ENCODE results near the gene HOXA6.
A peak's percentile ranks its signal among the peaks of the same experiment; 100 is the strongest.

HOXA6 gene

DNA sequence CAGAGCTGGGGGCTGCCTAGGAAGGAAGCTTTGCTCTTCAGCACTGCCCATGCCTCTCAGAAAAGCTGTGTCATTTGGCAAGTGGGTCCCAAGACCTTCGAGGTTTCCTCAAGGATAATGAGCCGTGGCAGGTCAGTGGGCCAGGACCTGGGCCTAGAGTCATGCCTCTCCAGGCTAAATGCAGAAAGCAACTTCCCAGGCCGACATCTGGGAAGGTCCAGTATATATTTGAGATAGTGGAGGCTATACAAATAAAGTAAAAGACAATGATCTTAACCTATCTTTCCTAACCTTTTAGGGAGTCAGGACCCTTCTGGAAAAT is 28.9 kb upstream of the HOXA6 start:
- H3K36me3 ChIP-seq (ENCODE audit: insufficient read depth, low read length), result peaks cover 13% of the 10 kb centered on the region
- no peaks in the 10 kb centered on the region for H3K27me3 ChIP-seq (ENCODE audit: control insufficient read depth, insufficient read depth, low read length)
- H3K4me1 ChIP-seq (ENCODE audit: control insufficient read depth, insufficient read depth, low read length), result peaks cover 64% of the 10 kb centered on the region
- peak overlapping the region; percentile 97 for H3K9ac ChIP-seq (ENCODE audit: low read depth, low read length)
- H3K9me3 ChIP-seq (replicated peaks; ENCODE audit: low read length), result no peaks in the 10 kb centered on the region
- H3K4me2 ChIP-seq (ENCODE audit: low read length), result peak overlapping the region; percentile 98
- peak overlapping the region; percentile 88 for H3K4me3 ChIP-seq (ENCODE audit: low read length)

DNA sequence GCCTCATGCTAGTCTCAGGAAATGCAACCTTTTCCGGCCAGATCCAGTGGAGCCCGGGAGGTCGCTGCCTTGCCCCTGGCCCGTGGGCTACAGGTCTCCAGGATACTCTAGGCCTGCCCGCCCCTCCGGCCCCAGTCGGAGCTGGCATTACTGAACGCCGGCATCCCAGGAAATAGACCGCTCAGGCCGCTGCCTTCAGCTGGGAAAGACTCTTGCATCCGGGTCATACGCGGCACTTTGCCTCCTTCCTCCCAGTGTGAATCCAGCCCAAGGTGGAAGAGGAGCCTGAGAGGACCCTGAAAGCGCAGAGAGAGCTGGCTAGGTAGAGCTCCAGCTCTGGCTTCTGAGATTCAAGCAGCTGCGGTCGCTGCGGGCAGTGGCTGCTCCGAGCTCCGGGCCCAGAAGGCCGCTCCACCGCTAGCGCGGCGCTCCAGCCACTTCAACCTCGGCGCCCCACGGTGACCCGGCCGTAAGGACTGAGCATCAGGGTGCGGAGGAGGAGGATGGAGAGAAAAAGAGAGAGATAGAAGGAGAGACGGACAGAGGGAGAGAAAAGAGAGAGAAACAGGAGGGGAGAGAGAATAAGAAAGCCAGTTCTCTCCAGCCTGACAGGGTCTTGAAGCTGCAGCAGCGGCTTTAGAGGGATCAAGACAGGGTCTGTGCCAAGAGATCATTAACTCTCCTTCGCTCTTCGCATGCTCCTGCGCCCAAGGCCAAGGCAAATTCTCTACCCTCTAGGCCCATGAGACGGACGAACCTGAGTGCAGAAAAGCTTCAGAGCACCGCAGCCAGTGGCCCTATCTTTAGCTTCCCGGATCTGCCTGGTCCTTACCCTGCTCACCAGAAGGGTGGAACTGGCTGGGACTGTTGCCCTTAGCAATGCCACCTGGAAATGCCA is 28.3 kb upstream of the HOXA6 start:
- H3K9ac ChIP-seq (ENCODE audit: low read depth, low read length), result peak overlapping the region; percentile 97
- peak overlapping the region; percentile 98 for H3K4me2 ChIP-seq (ENCODE audit: low read length)
- H3K4me3 ChIP-seq (ENCODE audit: low read length), result peak overlapping the region; percentile 88
- peaks cover 19% of the 10 kb centered on the region for H3K36me3 ChIP-seq (ENCODE audit: insufficient read depth, low read length)
- H3K9me3 ChIP-seq (replicated peaks; ENCODE audit: low read length), result no peaks in the 10 kb centered on the region
- peaks cover 58% of the 10 kb centered on the region for H3K4me1 ChIP-seq (ENCODE audit: control insufficient read depth, insufficient read depth, low read length)
- H3K27me3 ChIP-seq (ENCODE audit: control insufficient read depth, insufficient read depth, low read length), result no peaks in the 10 kb centered on the region

DNA sequence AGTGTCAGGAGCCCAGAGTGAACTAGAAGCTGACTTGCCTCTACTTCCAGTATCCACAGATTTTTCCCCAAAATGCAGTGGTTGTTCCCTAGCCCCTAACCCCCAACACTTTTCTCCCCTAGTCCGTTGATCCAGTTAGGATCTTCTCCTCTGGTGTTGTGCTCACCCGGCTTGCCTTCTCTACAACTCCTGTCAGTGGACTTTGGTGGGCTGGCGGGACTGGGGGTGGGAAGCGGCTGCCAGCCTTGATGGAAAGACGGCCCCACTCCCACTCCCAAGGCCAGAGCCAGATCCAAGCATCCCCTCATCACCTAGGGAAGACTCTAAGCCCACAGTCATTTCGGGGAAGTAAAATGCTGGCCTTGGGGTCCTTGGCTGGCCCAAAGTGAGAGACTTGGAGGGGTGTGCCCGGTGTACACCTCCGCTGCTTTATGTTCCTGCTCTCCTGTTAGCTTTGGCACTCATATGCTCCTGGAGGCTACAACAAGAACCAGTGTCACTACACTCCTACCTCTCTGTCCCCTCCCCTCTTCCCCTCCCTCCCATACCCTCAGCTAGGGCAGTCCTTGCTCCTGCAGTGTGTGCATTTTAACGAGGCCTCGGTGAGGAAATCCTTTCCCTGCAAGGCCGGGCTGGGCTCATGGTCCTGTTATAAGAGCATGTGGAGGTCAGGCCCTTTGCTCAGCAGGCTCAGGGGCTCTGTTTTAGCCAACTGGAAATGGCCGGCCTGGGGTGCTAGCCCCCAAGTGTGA is 27.5 kb upstream of the HOXA6 start:
- H3K4me2 ChIP-seq (ENCODE audit: low read length), result peak overlapping the region; percentile 98
- no peaks in the 10 kb centered on the region for H3K27me3 ChIP-seq (ENCODE audit: control insufficient read depth, insufficient read depth, low read length)
- no peaks in the 10 kb centered on the region for H3K9me3 ChIP-seq (replicated peaks; ENCODE audit: low read length)
- peak overlapping the region; percentile 97 for H3K9ac ChIP-seq (ENCODE audit: low read depth, low read length)
- H3K36me3 ChIP-seq (ENCODE audit: insufficient read depth, low read length), result peaks cover 19% of the 10 kb centered on the region
- peaks cover 50% of the 10 kb centered on the region for H3K4me1 ChIP-seq (ENCODE audit: control insufficient read depth, insufficient read depth, low read length)
- peak overlapping the region; percentile 88 for H3K4me3 ChIP-seq (ENCODE audit: low read length)

DNA sequence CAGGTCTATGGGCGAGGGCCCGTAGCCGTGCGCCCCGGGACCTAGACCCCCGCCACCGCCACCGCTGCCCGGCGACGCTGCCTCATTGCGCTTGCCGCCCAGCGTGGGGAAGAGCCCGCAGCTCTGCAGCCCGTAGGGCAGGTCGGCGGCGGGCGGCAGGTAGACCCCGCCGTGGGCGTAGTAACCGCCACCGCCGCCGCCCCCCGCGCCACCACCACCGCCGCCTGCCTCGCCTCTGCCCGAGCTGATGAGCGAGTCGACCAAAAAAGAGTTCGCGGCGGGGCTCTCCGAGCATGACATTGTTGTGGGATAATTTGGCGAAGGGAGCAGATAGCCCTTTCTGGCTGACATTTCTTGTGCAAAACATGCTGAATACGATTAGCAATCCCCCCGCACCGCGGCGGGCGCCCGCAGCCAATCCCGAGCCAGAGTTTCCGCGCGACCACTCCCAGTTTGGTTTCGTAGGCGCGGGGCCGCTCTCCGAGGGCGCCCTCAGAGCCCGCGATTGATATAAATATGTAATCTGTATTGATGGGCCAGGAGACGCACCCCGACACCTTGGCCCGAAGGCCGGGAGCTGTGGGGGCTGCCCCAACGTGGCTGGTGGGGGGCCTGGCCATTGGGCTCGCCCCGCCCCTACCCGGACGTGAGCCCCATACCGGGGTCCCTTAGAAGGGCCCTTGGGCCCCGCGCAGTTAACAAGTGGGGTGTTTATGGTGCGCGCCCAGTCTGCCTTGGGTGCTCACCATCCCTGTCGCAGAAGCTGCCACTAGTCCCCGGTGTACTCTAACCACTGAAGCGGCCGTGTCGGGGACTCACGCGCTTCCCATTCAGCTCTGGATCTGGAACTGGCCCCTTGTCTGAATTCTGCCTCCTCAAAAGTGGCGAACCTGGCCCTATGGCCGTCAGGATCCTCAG is 26.6 kb upstream of the HOXA6 start, which contains the start of gene HOXA10:
Gene HOXA10 (minus strand): TSS at position 365 of the 918 bp plus-strand sequence. CDS start 14 bp downstream, at position 351.
- Histone ChIP-seq H3K9me3 (replicated peaks; ENCODE audit: low read length) (no peaks in the 10 kb centered on the region), H3K4me1 (ENCODE audit: control insufficient read depth, insufficient read depth, low read length) (peaks cover 48% of the 10 kb centered on the region), H3K4me3 (ENCODE audit: low read length) (peak within 1 kb of the TSS; percentile 88), H3K27me3 (ENCODE audit: control insufficient read depth, insufficient read depth, low read length) (no peaks in the 10 kb centered on the region), H3K36me3 (ENCODE audit: insufficient read depth, low read length) (peaks cover 19% of the 10 kb centered on the region), H3K9ac (ENCODE audit: low read depth, low read length) (peak within 1 kb of the TSS; percentile 97), H3K4me2 (ENCODE audit: low read length) (peak within 1 kb of the TSS; percentile 98)

DNA sequence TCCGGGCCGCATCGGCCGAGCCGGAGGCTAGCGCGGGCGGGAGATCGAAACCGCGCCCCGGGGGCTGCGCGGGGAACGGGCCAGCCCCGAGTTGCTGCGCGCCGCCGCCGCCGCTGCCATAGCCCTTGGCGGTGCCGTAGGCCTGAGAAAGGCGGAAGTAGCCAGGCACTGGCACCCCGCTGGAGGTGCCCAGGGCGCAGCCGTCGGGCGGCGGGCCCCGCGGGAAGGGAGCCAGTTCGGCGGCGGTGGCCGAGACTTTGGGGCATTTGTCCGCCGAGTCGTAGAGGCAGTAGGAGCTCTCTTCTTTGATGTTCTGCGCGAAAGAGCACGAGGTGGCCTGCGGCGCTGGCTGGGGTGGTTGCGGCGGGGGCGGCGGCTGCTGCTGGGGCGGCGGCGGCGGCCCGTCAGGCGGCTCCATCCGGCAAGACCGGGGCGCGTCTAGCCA is 26.0 kb upstream of the HOXA6 start:
- Histone ChIP-seq H3K27me3 (ENCODE audit: control insufficient read depth, insufficient read depth, low read length) (no peaks in the 10 kb centered on the region), H3K9ac (ENCODE audit: low read depth, low read length) (peak overlapping the region; percentile 97), H3K4me3 (ENCODE audit: low read length) (peak overlapping the region; percentile 88), H3K36me3 (ENCODE audit: insufficient read depth, low read length) (peaks cover 19% of the 10 kb centered on the region), H3K9me3 (replicated peaks; ENCODE audit: low read length) (no peaks in the 10 kb centered on the region), H3K4me2 (ENCODE audit: low read length) (peak overlapping the region; percentile 98), H3K4me1 (ENCODE audit: control insufficient read depth, insufficient read depth, low read length) (peaks cover 52% of the 10 kb centered on the region)

DNA sequence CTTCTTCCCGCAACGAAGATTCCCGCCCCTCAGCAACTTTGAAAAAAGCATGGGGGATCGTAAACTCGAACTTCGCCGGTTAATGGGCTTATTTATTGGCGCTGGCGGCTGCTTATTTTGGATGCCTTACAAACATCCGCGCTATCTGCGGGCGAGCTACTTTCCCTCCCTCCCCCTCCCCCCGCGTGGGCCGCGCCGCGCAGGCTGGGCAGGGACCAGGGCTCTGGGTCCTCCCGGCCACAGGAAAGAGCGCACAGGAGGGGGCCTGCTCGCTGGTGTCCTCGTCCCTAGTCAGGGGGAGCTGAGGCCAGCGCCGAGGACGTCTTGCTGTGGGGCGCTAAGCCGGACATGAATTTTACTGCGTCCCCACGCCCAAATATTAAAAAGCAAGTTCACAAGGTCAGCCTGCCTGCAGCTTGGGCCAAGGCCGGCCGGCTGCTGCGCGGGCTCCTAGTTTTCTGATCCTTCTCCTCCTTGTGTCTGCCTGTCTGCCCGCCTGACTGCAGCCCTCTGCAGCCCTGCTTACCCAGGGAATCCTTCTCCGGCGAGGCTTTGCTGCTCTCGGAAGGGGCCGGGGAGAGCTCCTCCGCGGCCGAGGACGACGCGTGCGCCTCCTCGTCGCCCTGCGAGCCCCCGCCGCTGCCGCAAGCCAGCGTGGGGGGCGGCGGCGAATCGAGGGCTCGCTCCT is 25.4 kb upstream of the HOXA6 start:
- peak overlapping the region; percentile 97 for H3K9ac ChIP-seq (ENCODE audit: low read depth, low read length)
- H3K36me3 ChIP-seq (ENCODE audit: insufficient read depth, low read length), result peaks cover 19% of the 10 kb centered on the region
- H3K4me3 ChIP-seq (ENCODE audit: low read length), result peak overlapping the region; percentile 88
- no peaks in the 10 kb centered on the region for H3K9me3 ChIP-seq (replicated peaks; ENCODE audit: low read length)
- peaks cover 58% of the 10 kb centered on the region for H3K4me1 ChIP-seq (ENCODE audit: control insufficient read depth, insufficient read depth, low read length)
- peak overlapping the region; percentile 98 for H3K4me2 ChIP-seq (ENCODE audit: low read length)
- H3K27me3 ChIP-seq (ENCODE audit: control insufficient read depth, insufficient read depth, low read length), result no peaks in the 10 kb centered on the region

DNA sequence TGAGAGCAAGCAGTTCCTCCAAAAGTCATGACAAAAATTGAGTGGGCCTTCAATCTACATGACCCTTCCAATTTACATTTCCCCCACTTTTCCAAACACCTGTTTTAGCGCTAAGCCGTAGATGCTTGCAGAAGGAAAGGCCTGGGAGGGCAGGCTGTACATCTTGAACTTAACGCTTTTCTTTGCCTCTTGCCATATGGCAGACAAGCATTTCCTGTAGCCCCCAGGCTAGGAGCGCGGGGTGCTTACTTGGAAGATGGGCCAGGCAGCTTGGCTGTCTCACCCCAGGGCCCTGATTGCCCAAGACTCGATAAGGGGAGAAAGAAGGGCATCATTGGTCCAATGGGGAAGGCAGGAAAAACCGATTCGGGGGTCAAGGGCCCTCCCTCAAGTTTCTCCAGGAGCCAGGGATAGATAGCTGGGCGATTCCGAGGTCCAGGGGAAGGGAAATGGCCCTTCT is 24.8 kb upstream of the HOXA6 start:
- no peaks in the 10 kb centered on the region for H3K9me3 ChIP-seq (replicated peaks; ENCODE audit: low read length)
- peak overlapping the region; percentile 97 for H3K9ac ChIP-seq (ENCODE audit: low read depth, low read length)

DNA sequence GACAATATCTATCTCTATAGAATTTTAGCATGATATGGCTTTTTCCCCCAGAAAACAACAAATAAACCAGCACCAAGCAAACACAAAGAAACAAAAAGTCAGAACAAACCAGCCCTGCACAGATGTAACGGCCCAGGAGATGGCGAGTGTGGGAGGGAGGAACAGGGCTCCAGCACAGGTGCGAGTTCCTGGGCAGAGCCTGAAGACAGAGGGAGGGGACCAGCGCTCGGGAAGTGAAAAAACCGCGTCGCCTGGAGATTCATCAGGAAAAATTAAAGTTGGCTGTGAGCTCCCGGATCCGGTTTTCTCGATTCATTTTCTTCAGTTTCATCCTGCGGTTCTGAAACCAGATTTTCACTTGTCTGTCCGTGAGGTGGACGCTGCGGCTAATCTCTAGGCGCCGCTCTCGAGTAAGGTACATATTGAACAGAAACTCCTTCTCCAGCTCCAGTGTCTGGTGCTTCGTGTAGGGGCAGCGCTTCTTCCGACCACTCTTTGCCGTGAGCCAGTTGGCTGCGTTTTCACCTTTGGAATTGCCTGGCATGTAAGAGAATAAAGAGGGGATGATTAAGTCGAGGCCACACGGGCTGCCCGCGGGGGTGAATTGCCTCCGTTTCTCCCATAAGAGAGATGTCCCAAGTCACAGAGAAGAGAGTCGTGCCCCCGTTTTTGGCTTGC is 24.2 kb upstream of the HOXA6 start:
- peaks cover 57% of the 10 kb centered on the region for H3K4me1 ChIP-seq (ENCODE audit: control insufficient read depth, insufficient read depth, low read length)
- peak overlapping the region; percentile 88 for H3K4me3 ChIP-seq (ENCODE audit: low read length)
- H3K27me3 ChIP-seq (ENCODE audit: control insufficient read depth, insufficient read depth, low read length), result no peaks in the 10 kb centered on the region
- no peaks in the 10 kb centered on the region for H3K9me3 ChIP-seq (replicated peaks; ENCODE audit: low read length)
- H3K9ac ChIP-seq (ENCODE audit: low read depth, low read length), result peak overlapping the region; percentile 97
- H3K4me2 ChIP-seq (ENCODE audit: low read length), result peak overlapping the region; percentile 98
- H3K36me3 ChIP-seq (ENCODE audit: insufficient read depth, low read length), result peaks cover 19% of the 10 kb centered on the region

More for the DNA sequence above, 24.8 kb upstream of the HOXA6 start:
- peaks cover 19% of the 10 kb centered on the region for H3K36me3 ChIP-seq (ENCODE audit: insufficient read depth, low read length)
- H3K27me3 ChIP-seq (ENCODE audit: control insufficient read depth, insufficient read depth, low read length), result no peaks in the 10 kb centered on the region
- H3K4me3 ChIP-seq (ENCODE audit: low read length), result peak overlapping the region; percentile 88
- peaks cover 58% of the 10 kb centered on the region for H3K4me1 ChIP-seq (ENCODE audit: control insufficient read depth, insufficient read depth, low read length)
- H3K4me2 ChIP-seq (ENCODE audit: low read length), result peak overlapping the region; percentile 98

DNA sequence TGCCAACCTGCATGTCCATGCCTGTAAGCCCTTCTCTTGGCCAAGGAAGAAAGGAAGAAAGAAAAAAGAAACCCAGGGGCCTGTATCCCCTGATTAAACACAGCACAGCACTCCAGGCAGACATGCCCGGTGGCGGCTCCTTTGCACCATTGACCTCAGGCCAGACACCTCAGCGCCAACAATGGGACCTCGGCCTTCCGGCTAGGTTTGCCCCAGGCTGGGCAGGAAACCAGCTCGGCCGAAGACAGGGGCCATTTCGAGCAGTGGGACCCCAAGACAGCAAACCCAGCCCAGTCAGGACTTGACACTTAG is 23.7 kb upstream of the HOXA6 start:
- H3K27me3 ChIP-seq (ENCODE audit: control insufficient read depth, insufficient read depth, low read length), result no peaks in the 10 kb centered on the region

More for the DNA sequence above, 23.7 kb upstream of the HOXA6 start:
- Histone ChIP-seq H3K9ac (ENCODE audit: low read depth, low read length) (peak overlapping the region; percentile 97), H3K36me3 (ENCODE audit: insufficient read depth, low read length) (peaks cover 17% of the 10 kb centered on the region), H3K9me3 (replicated peaks; ENCODE audit: low read length) (no peaks in the 10 kb centered on the region), H3K4me3 (ENCODE audit: low read length) (peak overlapping the region; percentile 88), H3K4me1 (ENCODE audit: control insufficient read depth, insufficient read depth, low read length) (peaks cover 57% of the 10 kb centered on the region), H3K4me2 (ENCODE audit: low read length) (peak overlapping the region; percentile 98)
